Measurements from ENCODE around the gene ADAMTS16. TPM values are rescaled to one million over a fixed set of nuclear protein-coding genes. Genes with fewer than 3 reads are reported as not detected.

The ADAMTS16 gene
- total RNA-seq, 1 experiment from 2014 or later: 7.5 TPM

GRCh38 chr5:5351288-5351979 lies 211.3 kb downstream of the ADAMTS16 start:
- peak overlapping the region; percentile 80 for H3K27ac ChIP-seq
- H3K36me3 ChIP-seq: no peaks in the 10 kb centered on the region
- H3K9me3 ChIP-seq (replicated peaks): no peaks in the 10 kb centered on the region
- no peak overlapping the region for H3K4me3 ChIP-seq
- H3K4me1 ChIP-seq (replicated peaks): peaks cover 32% of the 10 kb centered on the region
- peak; percentile 96 to 97 for DNase-seq (ENCODE audit: low read depth in 1 of 2, low spot score in 2 of 2)
- no peaks in the 10 kb centered on the region for H3K27me3 ChIP-seq (replicated peaks)

- Histone ChIP-seq H3K36me3 (no peaks in the 10 kb centered on the region), H3K4me3 (no peak overlapping the region), H3K27ac (no peak overlapping the region), H3K27me3 (replicated peaks) (no peaks in the 10 kb centered on the region), H3K4me1 (replicated peaks) (peaks cover 40% of the 10 kb centered on the region), H3K9me3 (replicated peaks) (no peaks in the 10 kb centered on the region)
- no peak for DNase-seq (ENCODE audit: low read depth in 1 of 2, low spot score in 2 of 2)
Measured at GRCh38 chr5:5352675-5353074, 212.5 kb downstream of the ADAMTS16 start.

- Histone ChIP-seq H3K4me3 (no peak overlapping the region), H3K9me3 (replicated peaks) (no peaks in the 10 kb centered on the region), H3K36me3 (no peaks in the 10 kb centered on the region), H3K4me1 (replicated peaks) (peaks cover 49% of the 10 kb centered on the region), H3K27ac (no peak overlapping the region), H3K27me3 (replicated peaks) (no peaks in the 10 kb centered on the region)
- DNase-seq (ENCODE audit: low read depth in 1 of 2, low spot score in 2 of 2): no peak
Measured at GRCh38 chr5:5353681-5354080, 213.6 kb downstream of the ADAMTS16 start.

GRCh38 chr5:5356765-5357164 lies 216.6 kb downstream of the ADAMTS16 start:
- Histone ChIP-seq H3K27me3 (replicated peaks) (no peaks in the 10 kb centered on the region), H3K36me3 (no peaks in the 10 kb centered on the region), H3K9me3 (replicated peaks) (no peaks in the 10 kb centered on the region), H3K27ac (no peak overlapping the region), H3K4me1 (replicated peaks) (peaks cover 31% of the 10 kb centered on the region), H3K4me3 (no peak overlapping the region)
- DNase-seq (ENCODE audit: low read depth in 1 of 2, low spot score in 2 of 2): no peak

GRCh38 chr5:5359618-5360017 lies 219.5 kb downstream of the ADAMTS16 start:
- Histone ChIP-seq H3K27ac (no peak overlapping the region), H3K27me3 (replicated peaks) (no peaks in the 10 kb centered on the region), H3K4me1 (replicated peaks) (peaks cover 45% of the 10 kb centered on the region), H3K36me3 (no peaks in the 10 kb centered on the region), H3K4me3 (no peak overlapping the region), H3K9me3 (replicated peaks) (no peaks in the 10 kb centered on the region)
- DNase-seq (ENCODE audit: low read depth in 1 of 2, low spot score in 2 of 2): no peak

- Histone ChIP-seq H3K9me3 (replicated peaks) (no peaks in the 10 kb centered on the region), H3K27me3 (replicated peaks) (no peaks in the 10 kb centered on the region)
- no peak for DNase-seq (ENCODE audit: low read depth in 1 of 2, low spot score in 2 of 2)
Measured at GRCh38 chr5:5360363-5360940, 220.3 kb downstream of the ADAMTS16 start.

GRCh38 chr5:5360941-5361520 lies 220.9 kb downstream of the ADAMTS16 start:
- no peaks in the 10 kb centered on the region for H3K9me3 ChIP-seq (replicated peaks)
- no peaks in the 10 kb centered on the region for H3K36me3 ChIP-seq
- no peak overlapping the region for H3K4me3 ChIP-seq
- no peak for DNase-seq (ENCODE audit: low read depth in 1 of 2, low spot score in 2 of 2)
- no peak overlapping the region for H3K27ac ChIP-seq
- H3K4me1 ChIP-seq (replicated peaks): peaks cover 45% of the 10 kb centered on the region
- no peaks in the 10 kb centered on the region for H3K27me3 ChIP-seq (replicated peaks)

More at GRCh38 chr5:5360363-5360940, 220.3 kb downstream of the ADAMTS16 start:
- H3K4me1 ChIP-seq (replicated peaks): peaks cover 45% of the 10 kb centered on the region
- no peaks in the 10 kb centered on the region for H3K36me3 ChIP-seq
- H3K4me3 ChIP-seq: no peak overlapping the region
- no peak overlapping the region for H3K27ac ChIP-seq

GRCh38 chr5:5363045-5363444 lies 222.9 kb downstream of the ADAMTS16 start:
- DNase-seq (ENCODE audit: low read depth in 1 of 2, low spot score in 2 of 2): peak in 1 of 2 experiments; percentile 66
- Histone ChIP-seq H3K4me3 (no peak overlapping the region), H3K4me1 (replicated peaks) (peaks cover 36% of the 10 kb centered on the region), H3K27me3 (replicated peaks) (no peaks in the 10 kb centered on the region), H3K27ac (peak overlapping the region; percentile 23), H3K9me3 (replicated peaks) (no peaks in the 10 kb centered on the region), H3K36me3 (no peaks in the 10 kb centered on the region)

- DNase-seq (ENCODE audit: low read depth in 1 of 2, low spot score in 2 of 2): no peak
- H3K9me3 ChIP-seq (replicated peaks): no peaks in the 10 kb centered on the region
- peaks cover 31% of the 10 kb centered on the region for H3K4me1 ChIP-seq (replicated peaks)
- H3K27ac ChIP-seq: no peak overlapping the region
- no peak overlapping the region for H3K4me3 ChIP-seq
- H3K27me3 ChIP-seq (replicated peaks): no peaks in the 10 kb centered on the region
- no peaks in the 10 kb centered on the region for H3K36me3 ChIP-seq
Measured at GRCh38 chr5:5364932-5365331, 224.8 kb downstream of the ADAMTS16 start.

- Histone ChIP-seq H3K4me3 (no peak overlapping the region), H3K27ac (no peak overlapping the region), H3K27me3 (replicated peaks) (no peaks in the 10 kb centered on the region), H3K4me1 (replicated peaks) (peaks cover 14% of the 10 kb centered on the region), H3K9me3 (replicated peaks) (no peaks in the 10 kb centered on the region; the same call in 1 of the 2 replicates), H3K36me3 (no peaks in the 10 kb centered on the region)
- DNase-seq (ENCODE audit: low read depth in 1 of 2, low spot score in 2 of 2): no peak
Measured at GRCh38 chr5:5367739-5368138, 227.6 kb downstream of the ADAMTS16 start.

- Histone ChIP-seq H3K4me1 (replicated peaks) (peaks cover 17% of the 10 kb centered on the region), H3K27ac (no peak overlapping the region), H3K36me3 (no peaks in the 10 kb centered on the region), H3K27me3 (replicated peaks) (no peaks in the 10 kb centered on the region), H3K4me3 (no peak overlapping the region), H3K9me3 (replicated peaks) (no peaks in the 10 kb centered on the region; the same call in 1 of the 2 replicates)
- no peak for DNase-seq (ENCODE audit: low read depth in 1 of 2, low spot score in 2 of 2)
Measured at GRCh38 chr5:5369051-5369605, 229.0 kb downstream of the ADAMTS16 start.
